NCI-H460 (cell line): ENCODE measurements around the gene HMGN3. TPM values are rescaled to one million over a fixed set of nuclear protein-coding genes. Genes with fewer than 3 reads are reported as not detected.

ENCODE experiments used
- DNase-seq: peaks from one replicate; pipeline ENCODE4 v3.0.0-alpha.2; 2016; ENCODE audit warnings: low read depth; ENCODE audit errors: extremely low read depth
- total RNA-seq: library from RNA; depleted of rRNA; stranded (reverse); fragments of >200 nt; shearing (Covaris generic); gene quantifications from 2 replicates; pipeline ENCODE4 v1.2.3, GENCODE V29; 2014; rRNA removed

The HMGN3 gene
- total RNA-seq, 1 experiment from 2014 or later: 57.3 TPM

- DNase-seq: no peak
Measured at GRCh38 chr6:79188107-79188506, 46.4 kb downstream of the HMGN3 start.

GRCh38 chr6:79186564-79186963 lies 47.9 kb downstream of the HMGN3 start:
- no peak for DNase-seq

- DNase-seq: no peak
Measured at GRCh38 chr6:79184641-79185040, 49.8 kb downstream of the HMGN3 start.

- DNase-seq: no peak
Measured at GRCh38 chr6:79184086-79184485, 50.4 kb downstream of the HMGN3 start.

- DNase-seq: no peak
Measured at GRCh38 chr6:79180052-79180451, 54.4 kb downstream of the HMGN3 start.

GRCh38 chr6:79173378-79173777 lies 61.1 kb downstream of the HMGN3 start:
- no peak for DNase-seq

- no peak for DNase-seq
Measured at GRCh38 chr6:79170959-79171358, 63.5 kb downstream of the HMGN3 start.

- DNase-seq: no peak
Measured at GRCh38 chr6:79170431-79170830, 64.1 kb downstream of the HMGN3 start.

GRCh38 chr6:79168695-79168980 lies 65.8 kb downstream of the HMGN3 start:
- no peak for DNase-seq

GRCh38 chr6:79167931-79168694 lies 66.4 kb downstream of the HMGN3 start:
- DNase-seq: no peak

- DNase-seq: no peak
Measured at GRCh38 chr6:79159846-79160245, 74.6 kb downstream of the HMGN3 start.

- no peak for DNase-seq
Measured at GRCh38 chr6:79158856-79159516, 75.5 kb downstream of the HMGN3 start.

- DNase-seq: no peak
Measured at GRCh38 chr6:79157961-79158644, 76.4 kb downstream of the HMGN3 start.

- DNase-seq: no peak
Measured at GRCh38 chr6:79152269-79152737, 82.2 kb downstream of the HMGN3 start.

Other genes with a start within 250 kb of the HMGN3 start
- gene PHIP, start 156.4 kb downstream of the HMGN3 start, total RNA-seq: 23.1 and 23.6 TPM in 2 replicates